ENCODE results near the gene ARHGAP23.
"Not testable (repeated sequence)": the region's sequence is repeated elsewhere in the genome, so short reads cannot be mapped to it uniquely, and the experiment has no call there.

Gene ARHGAP23

DNA sequence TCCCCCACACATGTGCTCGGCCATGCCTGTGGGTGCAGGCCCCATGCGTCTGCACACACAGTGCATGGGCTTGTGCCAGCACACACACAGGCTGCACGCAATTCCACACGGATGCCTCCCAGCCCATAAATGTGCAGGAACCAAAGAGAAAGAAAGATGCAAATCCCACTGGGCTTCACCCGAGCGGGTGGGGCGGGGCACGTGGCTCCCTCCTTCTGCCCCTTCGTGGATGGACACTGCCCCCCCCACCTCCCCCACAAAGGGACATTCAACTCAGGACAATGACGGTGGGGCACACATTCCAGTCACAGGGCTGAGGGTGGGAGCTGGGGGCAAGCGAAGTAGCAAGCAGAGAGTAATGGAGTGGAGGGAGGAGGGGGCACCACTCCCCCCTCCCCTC, 102.6 kb downstream of the ARHGAP23 start:
- not testable (repeated sequence) for DNase-seq

DNA sequence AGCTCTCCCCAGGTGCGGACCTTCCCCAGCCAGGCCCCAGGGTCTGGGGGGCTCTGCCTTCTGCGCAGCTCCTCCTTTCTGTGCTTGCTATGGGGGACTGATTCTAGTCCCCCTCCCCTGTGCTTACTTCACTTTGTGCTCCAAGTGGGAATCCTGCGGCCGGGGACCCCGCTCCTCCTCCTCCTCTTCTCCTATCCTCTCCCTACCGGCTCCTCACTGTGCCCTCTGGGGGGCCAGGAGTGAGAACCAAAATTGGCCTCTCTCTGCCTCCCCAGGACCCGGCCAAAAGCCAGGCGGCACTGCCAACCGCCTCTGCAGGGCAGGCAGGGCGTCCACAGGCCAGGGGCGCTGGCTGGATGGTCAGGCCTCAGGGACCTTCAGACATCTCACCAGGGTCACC, 103.5 kb downstream of the ARHGAP23 start:
- DNase-seq: not testable (repeated sequence)

DNA sequence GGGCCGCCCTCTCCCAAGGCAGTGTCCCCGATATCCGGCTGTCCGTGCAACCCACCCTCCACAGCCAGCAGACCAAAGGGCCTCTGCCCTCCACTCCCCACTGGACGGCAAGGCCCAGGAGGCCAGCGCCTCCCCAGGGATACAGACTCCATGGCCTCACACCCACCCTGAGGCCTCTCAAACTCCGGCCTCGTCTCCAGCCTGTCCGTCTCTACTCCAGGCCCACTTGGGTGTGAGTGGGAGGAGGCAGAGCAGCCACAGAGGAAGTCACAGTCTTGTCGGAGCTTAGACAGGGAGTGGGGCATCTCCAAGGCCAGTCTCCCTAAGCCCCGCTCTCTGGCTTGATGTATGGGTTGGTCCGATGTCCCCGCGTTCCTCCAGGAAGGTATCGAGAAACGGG, 104.2 kb downstream of the ARHGAP23 start:
- DNase-seq: no peak

GRCh38 chr17:38533241-38533640, 105.0 kb downstream of the ARHGAP23 start:
- DNase-seq: no peak

DNA sequence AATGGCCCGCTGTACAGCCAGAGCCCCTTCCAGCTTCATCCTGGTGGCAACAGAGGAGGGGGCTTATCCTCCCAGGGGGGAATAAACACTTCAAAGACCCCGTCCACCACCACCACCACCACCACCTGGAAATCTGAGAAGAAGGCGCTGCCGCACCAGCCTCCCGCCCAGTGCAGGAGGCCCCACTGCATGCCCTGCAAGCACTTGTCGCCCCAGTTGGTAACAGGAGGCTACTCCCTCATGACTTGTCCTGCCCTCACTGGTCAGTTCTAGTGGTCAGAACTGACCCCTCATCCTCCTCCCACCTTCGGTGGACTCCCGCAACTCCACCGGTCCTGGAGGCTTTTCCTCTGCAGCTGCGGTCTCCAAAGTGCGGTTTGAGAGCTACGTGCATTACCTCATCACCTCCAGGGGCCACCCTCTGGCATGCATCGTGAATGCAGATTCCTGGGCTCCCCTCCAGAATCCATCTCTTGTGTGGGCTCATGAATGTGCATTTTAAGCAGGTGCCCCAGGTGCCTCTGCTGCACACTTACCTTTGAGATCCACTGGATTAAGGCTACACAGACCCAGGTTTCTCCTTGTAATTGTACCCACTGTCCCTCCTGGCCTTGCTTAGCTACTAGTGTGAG, 105.7 kb downstream of the ARHGAP23 start:
- DNase-seq: no peak

- DNase-seq: no peak
Measured at GRCh38 chr17:38534498-38534885, 106.2 kb downstream of the ARHGAP23 start.

- no peak for DNase-seq
Measured at GRCh38 chr17:38535886-38536285, 107.6 kb downstream of the ARHGAP23 start.

DNA sequence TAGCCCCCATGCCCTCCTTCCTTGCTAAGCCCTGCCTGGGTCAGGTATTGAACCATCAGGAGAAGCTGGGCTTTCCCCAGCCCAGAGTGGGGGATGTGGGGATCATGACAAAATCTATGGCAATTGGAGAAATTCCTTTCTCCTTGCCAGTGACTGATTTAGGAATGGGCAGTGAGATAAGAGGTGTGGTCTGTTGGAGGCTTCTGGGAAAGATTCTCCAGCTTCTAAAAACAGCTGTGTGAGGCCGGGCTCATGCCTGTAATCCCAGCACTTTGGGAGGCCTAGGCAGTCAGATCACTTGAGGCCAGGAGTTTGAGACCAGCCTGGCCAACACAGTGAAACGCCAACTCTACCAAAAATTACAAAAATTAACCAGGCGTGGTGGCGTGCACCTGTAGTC, 108.4 kb downstream of the ARHGAP23 start:
- no peak for DNase-seq

- DNase-seq: no peak
Measured at GRCh38 chr17:38538906-38539305, 110.6 kb downstream of the ARHGAP23 start.

DNA sequence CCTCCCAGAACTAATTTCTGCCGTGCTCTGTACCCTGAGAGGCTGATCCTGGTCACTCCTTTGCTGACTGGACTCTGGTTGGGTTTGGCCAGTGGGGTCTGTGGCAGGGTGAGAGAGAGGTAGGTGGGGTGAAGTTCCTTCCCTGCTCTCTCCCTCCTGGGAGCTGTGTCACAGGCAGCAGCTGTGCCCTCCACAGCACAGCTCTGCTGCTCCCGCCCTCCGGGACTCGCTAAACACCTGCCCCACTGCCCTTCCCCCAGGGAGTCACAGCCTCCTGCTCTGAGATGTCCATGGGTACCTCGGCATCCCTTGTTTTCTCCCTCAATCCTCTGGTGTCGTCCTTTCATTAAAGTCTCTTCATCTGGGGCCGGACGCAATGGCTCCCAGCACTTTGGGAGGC, 111.1 kb downstream of the ARHGAP23 start:
- no peak for DNase-seq

DNA sequence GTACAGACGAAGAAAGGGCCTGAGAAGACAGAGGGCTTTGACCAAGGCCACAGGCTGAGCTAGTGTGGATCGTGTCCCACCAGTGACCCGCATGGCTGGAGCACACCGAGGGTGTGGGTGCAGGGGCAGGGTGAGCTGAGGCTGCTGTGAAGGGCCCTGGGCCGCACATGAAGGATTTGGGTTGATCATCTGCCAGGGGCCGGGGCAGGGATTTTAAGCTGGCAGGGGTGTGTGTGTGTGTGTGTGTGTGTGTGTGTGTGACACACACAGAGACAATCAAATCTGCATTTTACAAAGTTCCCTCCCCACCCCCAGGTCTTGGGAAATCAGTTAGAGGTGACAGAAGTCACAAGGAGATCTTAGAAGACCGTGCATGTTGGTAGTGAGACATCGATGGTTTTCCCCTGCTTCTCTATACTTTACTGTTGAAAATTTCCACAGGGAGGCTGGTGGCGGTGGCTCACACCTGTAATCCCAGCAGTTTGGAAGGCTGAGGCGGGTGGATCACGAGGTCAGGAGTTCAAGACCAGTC, 112.3 kb downstream of the ARHGAP23 start:
- DNase-seq: no peak

DNA sequence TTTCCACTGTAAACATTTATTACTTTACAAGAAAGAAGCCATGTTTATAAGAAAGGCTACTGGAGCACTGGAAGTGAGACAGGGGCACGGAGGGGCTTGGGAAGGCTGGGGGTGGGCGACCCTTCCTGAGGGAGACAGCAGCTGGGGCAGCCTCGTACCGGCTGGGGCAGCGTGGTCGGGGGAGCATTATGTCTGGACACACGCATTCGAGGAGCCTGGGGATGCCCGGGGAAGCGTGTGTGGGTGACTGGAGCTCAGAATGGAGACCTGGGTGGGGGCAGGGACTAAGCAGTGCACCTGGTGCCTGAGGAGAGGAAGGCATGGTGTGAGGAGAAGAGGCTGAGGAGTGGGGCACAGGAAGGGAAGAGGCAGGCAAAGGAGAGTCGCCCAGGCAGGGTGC, 113.0 kb downstream of the ARHGAP23 start:
- DNase-seq: no peak

- DNase-seq: no peak
Measured at GRCh38 chr17:38542286-38542685, 114.0 kb downstream of the ARHGAP23 start.

DNA sequence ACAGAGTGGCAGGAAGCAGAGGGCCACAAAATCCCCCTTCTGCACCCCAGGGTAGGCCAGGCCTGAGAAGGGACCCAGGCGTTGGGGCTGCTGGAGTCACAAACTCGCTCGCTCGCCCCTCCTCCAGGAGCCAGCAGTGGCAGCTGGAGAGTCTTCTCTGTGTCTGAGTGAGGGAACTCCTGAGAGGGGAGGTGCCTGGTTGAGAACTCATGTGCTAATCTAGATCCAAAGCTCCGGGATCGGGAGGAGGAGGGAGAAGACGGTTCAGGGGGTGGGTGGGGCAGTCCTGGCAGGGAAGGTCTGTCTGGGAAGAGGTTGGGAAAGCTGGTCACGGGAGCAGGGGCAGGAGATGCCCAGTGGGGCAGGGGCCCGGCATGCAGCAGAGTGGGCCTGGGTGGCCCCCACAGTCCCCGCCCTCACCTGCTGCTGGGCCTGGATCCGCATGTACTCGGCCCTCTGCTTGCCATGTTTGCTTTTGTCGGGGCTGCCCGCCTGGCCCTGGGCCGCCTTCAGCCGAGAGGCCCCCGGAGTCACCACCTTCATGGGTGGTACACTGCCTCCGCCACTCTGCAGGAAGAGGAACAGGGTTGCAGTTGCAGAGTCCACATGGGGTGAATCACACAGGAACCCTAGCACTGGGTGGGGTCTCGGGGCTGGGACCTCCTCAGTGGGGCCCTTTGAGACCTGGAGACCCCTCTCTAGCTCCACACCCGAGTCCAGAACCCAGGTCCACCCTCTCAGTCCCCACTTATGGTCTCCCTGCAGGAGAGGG, 115.3 kb downstream of the ARHGAP23 start:
- no peak for DNase-seq

DNA sequence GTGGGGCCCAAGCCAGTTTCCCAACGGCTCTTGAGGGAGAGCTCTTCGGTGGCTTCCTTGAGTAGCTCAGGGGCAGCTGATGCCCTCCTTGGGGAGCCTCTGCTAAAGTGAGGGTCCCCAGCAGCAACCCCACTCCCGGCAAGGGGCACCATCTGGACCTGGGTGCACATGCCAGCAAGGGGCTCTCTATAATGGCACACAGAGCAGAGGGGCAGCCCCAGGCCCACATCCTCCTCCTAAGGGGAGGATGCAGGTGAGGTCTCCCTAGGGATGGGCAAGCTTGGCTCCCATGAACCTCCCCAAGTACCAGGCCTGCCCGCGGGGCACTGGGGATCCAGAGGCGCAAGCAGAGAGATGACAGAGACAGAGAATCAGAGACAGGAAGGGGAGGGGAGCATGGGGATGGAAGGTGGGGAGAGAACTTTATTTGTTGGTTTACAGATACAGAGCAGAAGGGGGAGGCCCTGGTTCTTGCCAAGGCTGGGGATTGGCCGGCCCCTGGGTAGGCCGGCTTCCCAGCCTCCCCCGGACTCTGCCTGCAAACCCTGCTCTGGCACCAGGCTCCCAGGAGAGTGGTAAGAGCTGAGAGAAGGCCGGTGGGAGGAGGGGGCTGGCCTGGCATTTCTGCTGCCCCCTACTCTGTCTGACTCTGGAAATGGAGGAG, 116.0 kb downstream of the ARHGAP23 start:
- no peak for DNase-seq

- DNase-seq: no peak
Measured at GRCh38 chr17:38544839-38545209, 116.6 kb downstream of the ARHGAP23 start.

- DNase-seq: no peak
Measured at GRCh38 chr17:38545531-38546225, 117.4 kb downstream of the ARHGAP23 start.

GRCh38 chr17:38546396-38546795, 118.1 kb downstream of the ARHGAP23 start:
- DNase-seq: no peak

- DNase-seq: no peak
Measured at GRCh38 chr17:38547444-38547843, 119.2 kb downstream of the ARHGAP23 start.

DNA sequence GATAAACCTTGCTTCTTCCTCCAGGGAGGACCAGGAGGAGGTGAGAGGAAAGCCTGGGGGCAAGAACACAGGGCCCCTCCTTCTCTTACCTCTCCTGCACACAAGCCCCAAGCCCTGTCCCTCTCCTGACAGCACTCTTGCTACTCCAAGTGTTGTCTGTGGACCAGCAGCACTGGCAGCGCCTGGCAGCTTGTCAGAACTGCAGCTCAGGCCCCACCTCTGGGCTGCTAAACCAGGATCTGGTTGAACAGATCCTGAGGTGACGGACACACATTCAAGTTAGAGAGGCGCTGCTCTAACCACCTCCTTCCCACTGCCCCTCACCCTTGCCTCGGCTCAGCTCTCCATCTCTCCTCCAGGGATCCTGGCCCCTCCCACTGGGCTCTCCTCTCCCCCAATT, 121.0 kb downstream of the ARHGAP23 start:
- no peak for DNase-seq

GRCh38 chr17:38550661-38551060, 122.4 kb downstream of the ARHGAP23 start:
- no peak for DNase-seq

DNA sequence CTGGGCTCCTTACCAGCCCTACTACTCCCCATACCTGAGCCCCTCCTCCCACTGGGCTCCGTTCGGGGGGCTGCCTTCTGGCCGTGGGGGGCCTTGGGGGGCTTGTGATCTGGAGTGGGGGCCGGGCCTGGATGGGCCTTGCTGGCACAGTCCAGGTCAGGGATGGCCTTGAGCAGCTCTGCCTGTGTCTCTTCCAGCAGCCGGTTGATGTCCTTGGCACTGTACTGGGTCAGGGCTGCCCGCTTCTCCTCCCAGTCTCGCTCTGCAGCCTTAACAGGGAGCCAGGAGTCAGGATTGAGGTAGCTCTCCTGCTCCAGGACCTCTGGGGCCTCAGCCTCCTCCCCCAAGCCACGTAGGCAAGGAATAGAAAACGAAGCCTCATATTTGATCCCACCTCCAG, 122.9 kb downstream of the ARHGAP23 start:
- no peak for DNase-seq

DNA sequence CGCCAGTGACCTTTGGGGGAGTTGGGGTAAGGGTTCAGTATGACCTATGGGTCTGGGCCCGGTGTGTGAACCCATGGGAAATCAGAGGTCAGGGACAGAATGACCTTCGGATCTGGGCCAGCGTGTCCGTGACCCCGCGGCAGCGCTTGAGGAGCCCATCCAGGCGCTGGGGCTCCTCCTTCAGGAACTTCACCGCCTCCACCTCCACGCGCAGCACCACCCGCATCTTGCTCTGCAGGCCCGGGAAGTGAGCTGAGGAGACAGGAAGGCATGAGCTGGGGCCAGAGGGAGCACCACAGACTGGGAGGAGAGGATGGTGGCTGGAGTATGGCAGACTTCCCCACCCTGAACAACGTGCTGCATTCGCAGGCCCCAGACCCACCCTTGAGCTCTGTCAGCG, 124.1 kb downstream of the ARHGAP23 start:
- no peak for DNase-seq
